K562 (cell line): ENCODE data around the gene SPATA24. TPM values are rescaled to one million over a fixed set of nuclear protein-coding genes. Genes with fewer than 3 reads are reported as not detected.

Source experiments
- ATAC-seq: fragments of 200-7000 bp; cut with Tn5 transposase; 3 replicates; pipeline ENCODE4 v1.9.1; 2020; ENCODE audit warnings: moderate library complexity
- BruUV-seq: library from RNA; stranded (reverse); fragments of 400-500 nt; replicated peaks from 2 replicates; lab custom pipeline; 2021; lab: Mats Ljungman, UMichigan
- CTCF ChIA-PET: fragments of 300-600 bp; formaldehyde crosslinking; extraction: SDS; loops from one replicate; lab custom pipeline; 2021; ENCODE audit warnings: low intra/inter-chr PET ratio; lab: Yijun Ruan, JAX
- POLR2A ChIA-PET: fragments of 300-600, 350-650 bp; sonication (Branson Sonifier 250); formaldehyde crosslinking; extraction: SDS; loops from one replicate; lab custom pipeline; 2021; ENCODE audit warnings: antibody characterized with exemption, inconsistent platforms; lab: Yijun Ruan, JAX
- DNase-seq, 4 experiments: peaks; one replicate each; pipeline versions ENCODE4 v3.0.0 to v3.0.0-alpha.2; 2011 to 2018; ENCODE audit warnings: low spot score in 3 of 4, mixed read lengths in 3 of 4; ENCODE audit errors: extremely low read depth in 1 of 4
- FAIRE-seq: peaks from 2 replicates; lab custom pipeline; 2011; peaks lifted over from hg19 to GRCh38; lab: Jason Lieb, UNC
- H2AFZ ChIP-seq: 2 replicates; pipeline ENCODE4 v1.6.0; 2011; ENCODE audit warnings: low read depth, low read length, control low read depth, inconsistent platforms
- H3K27ac ChIP-seq: fragments of 200-600 bp; 3 replicates; pipeline ENCODE4 v1.8.0; 2011; ENCODE audit warnings: low read depth, mild to moderate bottlenecking, control low read depth, inconsistent platforms, low read length, moderate library complexity, mixed read lengths; ENCODE audit errors: extremely low read depth
- H3K27me3 ChIP-seq, 2 experiments: fragments of 300-600 bp in 1 of 2; 2 replicates in 1 of 2; 3 replicates in 1 of 2; pipeline versions ENCODE4 v1.6.0 to v1.8.0; 2011; ENCODE audit warnings: inconsistent platforms in 2 of 2, low read length in 2 of 2, mild to moderate bottlenecking in 1 of 2, mixed read lengths in 1 of 2, moderate library complexity in 1 of 2; ENCODE audit not compliant: control insufficient read depth in 2 of 2, insufficient read depth in 2 of 2
- H3K36me3 ChIP-seq: fragments of 300-600 bp; 3 replicates; pipeline ENCODE4 v1.8.0; 2011; ENCODE audit warnings: mild to moderate bottlenecking, low read length, inconsistent platforms; ENCODE audit not compliant: control insufficient read depth, insufficient read depth
- H3K4me1 ChIP-seq, 2 experiments: fragments of 200-600 bp in 1 of 2; replicated peaks in 1 of 2; 2 replicates in 1 of 2; 3 replicates in 1 of 2; pipeline versions ENCODE4 v1.5.1 to v1.8.0; 2011; ENCODE audit warnings: inconsistent platforms in 2 of 2, low read length in 2 of 2, mild to moderate bottlenecking in 1 of 2, mixed read lengths in 1 of 2, moderate library complexity in 1 of 2; ENCODE audit not compliant: control insufficient read depth in 2 of 2, insufficient read depth in 2 of 2
- H3K4me2 ChIP-seq: 2 replicates; pipeline ENCODE4 v1.6.1; 2011; ENCODE audit warnings: low read length, control low read depth, inconsistent platforms, mixed read lengths; ENCODE audit not compliant: insufficient read depth
- H3K4me3 ChIP-seq: fragments of 200-600 bp; sonication (generic), shearing (Covaris generic); 2 replicates; pipeline ENCODE4 v1.5.1; 2016; ENCODE audit warnings: control low read depth, inconsistent platforms
- H3K79me2 ChIP-seq: fragments of 200-600 bp; 3 replicates; pipeline ENCODE4 v1.8.0; 2011; ENCODE audit warnings: low read length, inconsistent platforms; ENCODE audit not compliant: control insufficient read depth, insufficient read depth
- H3K9ac ChIP-seq, 2 experiments: 2 replicates each; pipeline versions ENCODE4 v1.6.0 to v1.6.1; 2011; ENCODE audit warnings: low read depth in 2 of 2, low read length in 2 of 2, control low read depth in 1 of 2, inconsistent platforms in 1 of 2, mild to moderate bottlenecking in 1 of 2, mixed read lengths in 1 of 2; ENCODE audit not compliant: insufficient read depth in 1 of 2
- H3K9me1 ChIP-seq: one replicate; pipeline ENCODE4 v1.6.0; 2011; ENCODE audit warnings: inconsistent platforms, mild to moderate bottlenecking, low read length, moderate library complexity; ENCODE audit not compliant: control insufficient read depth, insufficient read depth
- H3K9me3 ChIP-seq: replicated peaks from 2 replicates; pipeline ENCODE4 v1.5.1; 2011; ENCODE audit warnings: low read depth, low read length, inconsistent platforms; ENCODE audit not compliant: control insufficient read depth, insufficient read depth
- H4K20me1 ChIP-seq: replicated peaks from 2 replicates; pipeline ENCODE4 v1.6.1; 2011; ENCODE audit warnings: low read length, inconsistent platforms, mixed read lengths; ENCODE audit not compliant: control insufficient read depth, insufficient read depth
- MBD2 ChIP-seq: sonication (generic); IDR thresholded peaks from 2 replicates; pipeline ENCODE4 v1.6.1; 2016; ENCODE audit warnings: low read depth, borderline replicate concordance
- PHF8 ChIP-seq: fragments of 200-600 bp; sonication (generic); IDR thresholded peaks from 2 replicates; pipeline ENCODE4 v1.6.1; 2012; ENCODE audit warnings: mixed run types, mild to moderate bottlenecking, inconsistent platforms, low read length, moderate library complexity, borderline replicate concordance
- SMARCE1 ChIP-seq: fragments of 450-650 bp; IDR thresholded peaks from 2 replicates; pipeline ENCODE4 v1.7.1; 2016; ENCODE audit warnings: mild to moderate bottlenecking
- WGBS: fragments of 100-300 bp; shearing (Covaris generic); methylation state at CpG from one replicate; pipeline ENCODE4 v1.1.6; 2016; ENCODE audit warnings: low coverage, mixed read lengths; ENCODE audit not compliant: insufficient coverage; ENCODE audit errors: missing lambda C conversion rate; 5-methylcytosine and 5-hydroxymethylcytosine counted together
- in situ Hi-C: fragments of 300-500 bp; cut with MboI; formaldehyde crosslinking; loops from 4 replicates; pipeline ENCODE4 v1.15.0; 2018; ENCODE audit warnings: inconsistent platforms, mixed read lengths
- intact Hi-C: fragments of 100-400 bp; cut with micrococcal nuclease; formaldehyde crosslinking; loops from 2 replicates; pipeline ENCODE4 v1.14.2; 2022
- polyA plus RNA-seq, 8 experiments: library from polyadenylated mRNA; depleted of rRNA in 4 of 8; stranded (reverse) in 5 of 8; unstranded in 3 of 8; fragments of >200 nt; fragmentation: Nextera tagmentation in 2 of 8; fragmentation: Illumina TruSeq in 1 of 8; extraction: Ambion mirVana in 2 of 8; extraction: Trizol in 1 of 8; gene quantifications; 2 replicates each; pipeline versions ENCODE4 v1.2.1 to v1.2.3, GENCODE V29; 2011 to 2014; ENCODE audit warnings: inconsistent platforms in 1 of 8, missing spikeins in 1 of 8
- total RNA-seq, 7 experiments: library from RNA; depleted of rRNA in 6 of 7; stranded (reverse); fragments of >200 nt in 6 of 7; fragmentation: Illumina TruSeq in 2 of 7; extraction: Trizol in 2 of 7; gene quantifications; 2 replicates each; pipeline versions ENCODE4 v1.2.1 to v1.2.3, GENCODE V29; 2011 to 2021; ENCODE audit warnings: low replicate concordance in 1 of 7
- TF ChIP-seq, protein P1 (sequence below): fragments of 450-650 bp; IDR thresholded peaks from 2 replicates; pipeline ENCODE4 v1.6.1; 2016
- TF ChIP-seq, protein P2 (sequence below): sonication (generic); formaldehyde crosslinking; IDR thresholded peaks from 2 replicates; pipeline ENCODE4 v1.8.0; 2022; ENCODE audit warnings: mild to moderate bottlenecking, missing genetic modification reagents, borderline replicate concordance

The SPATA24 gene
- total and polyA plus RNA-seq, 9 of the 15 experiments (the other 6 are each of a cell fraction or from before 2014, with no cell fraction given): 4.1 to 12.6 (median 8.0) TPM

DNA sequence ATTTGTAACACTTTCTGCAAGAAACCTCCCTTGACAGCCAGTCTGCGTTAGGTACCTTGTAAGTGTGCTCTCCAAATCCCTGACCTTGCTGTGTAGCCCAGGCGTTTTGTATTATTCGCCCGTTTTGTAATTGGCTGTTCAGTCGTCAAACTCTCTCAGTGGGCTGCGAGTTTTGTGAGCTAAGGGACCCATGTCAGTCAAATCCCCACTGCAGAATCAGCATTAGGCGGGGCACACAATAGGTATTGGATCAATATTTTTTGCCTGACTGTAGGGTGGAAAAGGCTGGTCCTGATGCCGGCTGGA, 34.8 kb upstream of the SPATA24 start:
- H3K9ac ChIP-seq: peak overlapping the region; percentile 33 to 67; a peak in 3 of 4 replicates
- no peaks in the 10 kb centered on the region for H4K20me1 ChIP-seq
- peaks cover 11 to 17% of the 10 kb centered on the region in 2 experiments for H3K4me1 ChIP-seq
- ATAC-seq (no peak), FAIRE-seq (peak; percentile 77), DNase-seq (no peak)
- H2AFZ ChIP-seq: peak overlapping the region; percentile 99
- BruUV-seq: no TSS peak
- H3K9me1 ChIP-seq: no peaks in the 10 kb centered on the region
- intact Hi-C loops: loop anchor here (1.0 kb wide), 1 partner anchor 40 kb away; no protein-coding TSS in a partner anchor
- ChIA-PET CTCF (interaction anchor here (0.5 to 0.6 kb wide), 2 partner anchors 103 to 110 kb away, joined by 3 read pairs; no protein-coding TSS in a partner anchor), POLR2A (interaction anchor here (0.7 to 1.3 kb wide), 6 partner anchors 9 to 123 kb away, joined by 3 to 10 read pairs (median 4); no protein-coding TSS in a partner anchor)
- H3K79me2 ChIP-seq: no peaks in the 10 kb centered on the region
- TF ChIP-seq, protein P1, sequence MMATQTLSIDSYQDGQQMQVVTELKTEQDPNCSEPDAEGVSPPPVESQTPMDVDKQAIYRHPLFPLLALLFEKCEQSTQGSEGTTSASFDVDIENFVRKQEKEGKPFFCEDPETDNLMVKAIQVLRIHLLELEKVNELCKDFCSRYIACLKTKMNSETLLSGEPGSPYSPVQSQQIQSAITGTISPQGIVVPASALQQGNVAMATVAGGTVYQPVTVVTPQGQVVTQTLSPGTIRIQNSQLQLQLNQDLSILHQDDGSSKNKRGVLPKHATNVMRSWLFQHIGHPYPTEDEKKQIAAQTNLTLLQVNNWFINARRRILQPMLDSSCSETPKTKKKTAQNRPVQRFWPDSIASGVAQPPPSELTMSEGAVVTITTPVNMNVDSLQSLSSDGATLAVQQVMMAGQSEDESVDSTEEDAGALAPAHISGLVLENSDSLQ: peak; percentile 81
- TF ChIP-seq MBD2 (no peak), SMARCE1 (0 out of 2 replicates have a peak, but pooled peaks have one; percentile 7), PHF8 (no peak)
- TF ChIP-seq, protein P2, sequence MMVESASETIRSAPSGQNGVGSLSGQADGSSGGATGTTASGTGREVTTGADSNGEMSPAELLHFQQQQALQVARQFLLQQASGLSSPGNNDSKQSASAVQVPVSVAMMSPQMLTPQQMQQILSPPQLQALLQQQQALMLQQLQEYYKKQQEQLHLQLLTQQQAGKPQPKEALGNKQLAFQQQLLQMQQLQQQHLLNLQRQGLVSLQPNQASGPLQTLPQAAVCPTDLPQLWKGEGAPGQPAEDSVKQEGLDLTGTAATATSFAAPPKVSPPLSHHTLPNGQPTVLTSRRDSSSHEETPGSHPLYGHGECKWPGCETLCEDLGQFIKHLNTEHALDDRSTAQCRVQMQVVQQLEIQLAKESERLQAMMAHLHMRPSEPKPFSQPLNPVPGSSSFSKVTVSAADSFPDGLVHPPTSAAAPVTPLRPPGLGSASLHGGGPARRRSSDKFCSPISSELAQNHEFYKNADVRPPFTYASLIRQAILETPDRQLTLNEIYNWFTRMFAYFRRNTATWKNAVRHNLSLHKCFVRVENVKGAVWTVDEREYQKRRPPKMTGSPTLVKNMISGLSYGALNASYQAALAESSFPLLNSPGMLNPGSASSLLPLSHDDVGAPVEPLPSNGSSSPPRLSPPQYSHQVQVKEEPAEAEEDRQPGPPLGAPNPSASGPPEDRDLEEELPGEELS: 0 out of 2 replicates have a peak, but pooled peaks have one; percentile 52
- no peaks in the 10 kb centered on the region for H3K36me3 ChIP-seq
- H3K27me3 ChIP-seq: no peaks in the 10 kb centered on the region
- H3K4me3 ChIP-seq: peak overlapping the region; percentile 80
- peak overlapping the region; percentile 94 for H3K4me2 ChIP-seq
- H3K9me3 ChIP-seq: no peaks in the 10 kb centered on the region
- 23% methylated on average over 8 of the region's 8 CpGs for WGBS
- in situ Hi-C loops: no loop called here
- peak overlapping the region; percentile 41; the same call in 1 of the 3 replicates for H3K27ac ChIP-seq
